GM23338 (cell line): ENCODE measurements around the gene ZNF747.

Source experiments
- EZH2 ChIP-seq: fragments of 200-600 bp; sonication (generic); IDR thresholded peaks from one replicate; pipeline ENCODE4 v1.8.0; 2017; ENCODE audit warnings: antibody characterized with exemption, mild to moderate bottlenecking, low read depth; ENCODE audit not compliant: unreplicated experiment
- EZH2phosphoT487 ChIP-seq: fragments of 200-600 bp; sonication (generic); IDR thresholded peaks from one replicate; pipeline ENCODE4 v1.8.1; 2018; ENCODE audit warnings: antibody characterized with exemption; ENCODE audit not compliant: unreplicated experiment
- JUNB ChIP-seq: IDR thresholded peaks from one replicate; pipeline ENCODE4 v1.6.1; 2016; ENCODE audit warnings: antibody characterized with exemption; ENCODE audit not compliant: unreplicated experiment
- POLR2AphosphoS5 ChIP-seq: IDR thresholded peaks from 2 replicates; pipeline ENCODE4 v1.6.1; 2016; ENCODE audit warnings: antibody characterized with exemption, low read depth
- TF ChIP-seq, protein P1 (sequence below), 2 experiments: fragments of 200-600 bp in 1 of 2; sonication (generic) in 1 of 2; conservative IDR thresholded peaks; 2 replicates each; pipeline versions ENCODE4 v1.5.1 to v1.6.1; 2016 to 2017; ENCODE audit warnings: antibody characterized with exemption in 2 of 2, low read depth in 2 of 2, mild to moderate bottlenecking in 2 of 2, moderate library complexity in 1 of 2
- TF ChIP-seq, protein P2 (sequence below): IDR thresholded peaks from one replicate; pipeline ENCODE4 v1.6.1; 2018; ENCODE audit warnings: antibody characterized with exemption; ENCODE audit not compliant: unreplicated experiment

DNA sequence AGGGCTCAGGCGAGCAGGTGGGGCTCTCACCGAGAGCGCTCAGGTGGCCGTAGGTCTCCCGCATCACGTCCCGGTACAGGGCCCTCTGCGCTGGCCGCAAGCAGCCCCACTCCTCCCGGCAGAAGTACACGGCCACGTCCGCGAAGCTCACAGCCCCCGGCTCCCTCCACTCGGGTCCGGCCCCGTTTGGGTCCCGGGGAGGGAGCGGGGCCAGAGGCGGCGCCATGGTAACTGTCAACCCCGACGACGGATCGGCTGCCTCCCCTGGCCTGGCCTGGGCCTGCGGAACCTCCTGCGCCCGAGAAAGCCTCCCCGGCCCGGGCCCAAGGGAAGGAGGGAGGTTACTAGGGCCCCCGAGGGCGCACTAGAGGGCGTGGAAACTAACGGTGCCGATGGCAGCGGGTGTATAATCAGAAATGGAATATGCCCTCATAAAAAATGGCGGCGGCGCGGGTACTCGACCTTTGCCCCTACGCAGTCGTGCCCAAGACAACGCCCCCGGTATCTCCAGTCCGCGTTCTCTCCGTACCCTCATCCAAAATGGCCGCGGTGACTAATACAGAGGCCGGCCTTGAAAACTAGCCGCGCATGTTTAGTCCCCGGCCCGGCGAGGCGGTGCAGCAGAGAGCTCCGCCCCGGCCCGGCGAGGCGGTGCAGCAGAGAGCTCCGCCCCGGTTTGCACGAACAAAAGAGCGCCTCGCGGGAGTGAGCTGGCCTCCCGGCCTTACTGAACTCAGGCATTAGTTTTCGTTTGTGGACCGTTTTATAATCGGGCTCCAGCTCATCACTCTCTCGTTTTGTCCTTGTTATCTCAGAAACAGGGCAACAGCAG lies 23.5 kb upstream of the ZNF747 start, which contains the start of gene ZNF764:
- TF ChIP-seq, protein P1, sequence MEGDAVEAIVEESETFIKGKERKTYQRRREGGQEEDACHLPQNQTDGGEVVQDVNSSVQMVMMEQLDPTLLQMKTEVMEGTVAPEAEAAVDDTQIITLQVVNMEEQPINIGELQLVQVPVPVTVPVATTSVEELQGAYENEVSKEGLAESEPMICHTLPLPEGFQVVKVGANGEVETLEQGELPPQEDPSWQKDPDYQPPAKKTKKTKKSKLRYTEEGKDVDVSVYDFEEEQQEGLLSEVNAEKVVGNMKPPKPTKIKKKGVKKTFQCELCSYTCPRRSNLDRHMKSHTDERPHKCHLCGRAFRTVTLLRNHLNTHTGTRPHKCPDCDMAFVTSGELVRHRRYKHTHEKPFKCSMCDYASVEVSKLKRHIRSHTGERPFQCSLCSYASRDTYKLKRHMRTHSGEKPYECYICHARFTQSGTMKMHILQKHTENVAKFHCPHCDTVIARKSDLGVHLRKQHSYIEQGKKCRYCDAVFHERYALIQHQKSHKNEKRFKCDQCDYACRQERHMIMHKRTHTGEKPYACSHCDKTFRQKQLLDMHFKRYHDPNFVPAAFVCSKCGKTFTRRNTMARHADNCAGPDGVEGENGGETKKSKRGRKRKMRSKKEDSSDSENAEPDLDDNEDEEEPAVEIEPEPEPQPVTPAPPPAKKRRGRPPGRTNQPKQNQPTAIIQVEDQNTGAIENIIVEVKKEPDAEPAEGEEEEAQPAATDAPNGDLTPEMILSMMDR (conservative IDR thresholded peaks at IDR 0.05; ENCODE audit: low read depth in 2 of 2), result no peak
- TF ChIP-seq EZH2 (no peak), POLR2AphosphoS5 (peak; percentile 78), EZH2phosphoT487 (no peak), JUNB (no peak)
- TF ChIP-seq, protein P2, sequence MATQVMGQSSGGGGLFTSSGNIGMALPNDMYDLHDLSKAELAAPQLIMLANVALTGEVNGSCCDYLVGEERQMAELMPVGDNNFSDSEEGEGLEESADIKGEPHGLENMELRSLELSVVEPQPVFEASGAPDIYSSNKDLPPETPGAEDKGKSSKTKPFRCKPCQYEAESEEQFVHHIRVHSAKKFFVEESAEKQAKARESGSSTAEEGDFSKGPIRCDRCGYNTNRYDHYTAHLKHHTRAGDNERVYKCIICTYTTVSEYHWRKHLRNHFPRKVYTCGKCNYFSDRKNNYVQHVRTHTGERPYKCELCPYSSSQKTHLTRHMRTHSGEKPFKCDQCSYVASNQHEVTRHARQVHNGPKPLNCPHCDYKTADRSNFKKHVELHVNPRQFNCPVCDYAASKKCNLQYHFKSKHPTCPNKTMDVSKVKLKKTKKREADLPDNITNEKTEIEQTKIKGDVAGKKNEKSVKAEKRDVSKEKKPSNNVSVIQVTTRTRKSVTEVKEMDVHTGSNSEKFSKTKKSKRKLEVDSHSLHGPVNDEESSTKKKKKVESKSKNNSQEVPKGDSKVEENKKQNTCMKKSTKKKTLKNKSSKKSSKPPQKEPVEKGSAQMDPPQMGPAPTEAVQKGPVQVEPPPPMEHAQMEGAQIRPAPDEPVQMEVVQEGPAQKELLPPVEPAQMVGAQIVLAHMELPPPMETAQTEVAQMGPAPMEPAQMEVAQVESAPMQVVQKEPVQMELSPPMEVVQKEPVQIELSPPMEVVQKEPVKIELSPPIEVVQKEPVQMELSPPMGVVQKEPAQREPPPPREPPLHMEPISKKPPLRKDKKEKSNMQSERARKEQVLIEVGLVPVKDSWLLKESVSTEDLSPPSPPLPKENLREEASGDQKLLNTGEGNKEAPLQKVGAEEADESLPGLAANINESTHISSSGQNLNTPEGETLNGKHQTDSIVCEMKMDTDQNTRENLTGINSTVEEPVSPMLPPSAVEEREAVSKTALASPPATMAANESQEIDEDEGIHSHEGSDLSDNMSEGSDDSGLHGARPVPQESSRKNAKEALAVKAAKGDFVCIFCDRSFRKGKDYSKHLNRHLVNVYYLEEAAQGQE, result no peak
